Left cardiac atrium (tissue), 4 donors: Measurements from ENCODE around the gene B4GALT1. TPM values are rescaled to one million over a fixed set of nuclear protein-coding genes. Genes with fewer than 3 reads are reported as not detected.
A peak's percentile ranks its signal among the peaks of the same experiment; 100 is the strongest.

ENCODE experiments used
- ATAC-seq, 2 donors: fragments of 200-7000 bp; cut with Tn5 transposase; one replicate each; pipeline ENCODE4 v1.9.1; 2020; ENCODE audit warnings: mild to moderate bottlenecking in 2 of 2, moderate library complexity in 2 of 2
- DNase-seq: peaks from one replicate; pipeline ENCODE4 v3.0.0-alpha.2; 2020
- intact Hi-C, 2 donors: fragments of 100-400 bp; cut with DNase I; formaldehyde crosslinking; loops; one replicate each; pipeline versions ENCODE4 v1.14.1 to v1.15.1; 2022 to 2023
- long read RNA-seq: library from polyadenylated mRNA; unstranded; transcript quantifications from one replicate; pipeline ENCODE4 v2.0.0, GENCODE V29; 2021
- total RNA-seq, 2 donors: library from RNA; stranded (reverse); fragmentation: NEBNext Ultra II Directional; extraction: Animal tissue kit (Norgen Biotek cat#: 25700); gene quantifications; one replicate each; pipeline ENCODE4 v1.2.1, GENCODE V29; 2021
- donor health status: DM: no; HTN: yes; CAD: no.
- donor health status: DM: no; HTN: yes; CAD: no; lungs with severe emphysema.
- donor health status: DM: yes; HTN: yes; CAD: no.
- donor health status: Dilated cardiomyopathy.

Gene B4GALT1, protein sequence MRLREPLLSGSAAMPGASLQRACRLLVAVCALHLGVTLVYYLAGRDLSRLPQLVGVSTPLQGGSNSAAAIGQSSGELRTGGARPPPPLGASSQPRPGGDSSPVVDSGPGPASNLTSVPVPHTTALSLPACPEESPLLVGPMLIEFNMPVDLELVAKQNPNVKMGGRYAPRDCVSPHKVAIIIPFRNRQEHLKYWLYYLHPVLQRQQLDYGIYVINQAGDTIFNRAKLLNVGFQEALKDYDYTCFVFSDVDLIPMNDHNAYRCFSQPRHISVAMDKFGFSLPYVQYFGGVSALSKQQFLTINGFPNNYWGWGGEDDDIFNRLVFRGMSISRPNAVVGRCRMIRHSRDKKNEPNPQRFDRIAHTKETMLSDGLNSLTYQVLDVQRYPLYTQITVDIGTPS
- 100 to 1,000 TPM in 1 of 2 donors, 10 to 100 TPM in 1; 49.5 to 107 TPM for total RNA-seq
- long read RNA-seq, full-length matches to known transcripts: 6 of 31 reads
- long read RNA-seq, partial matches to known transcripts: 4 of 31 reads
- long read RNA-seq, other reads (novel, unspliced or antisense): 21 of 31 reads

GRCh38 chr9:33167084-33167971, at the start of gene B4GALT1:
B4GALT1 (minus strand) TSS chr9:33167336; CDS start chr9:33167169, 167 bp downstream.
- intact Hi-C loops: loop anchor here (5.0 to 10.0 kb wide), 3 partner anchors 55 to 85 kb away; no protein-coding TSS in a partner anchor
- peak; percentile 85 to 87 for ATAC-seq
- peak; percentile 97 for DNase-seq

GRCh38 chr9:33211695-33212393, 44.7 kb upstream of the B4GALT1 start:
- ATAC-seq (peak in 1 of 2 donors; percentile 56), DNase-seq (no peak)
- intact Hi-C loops: no loop called here

GRCh38 chr9:33210006-33210715, 43.0 kb upstream of the B4GALT1 start:
- peak in 1 of 2 donors; percentile 50 for ATAC-seq
- intact Hi-C loops: no loop called here
- no peak for DNase-seq

DNA sequence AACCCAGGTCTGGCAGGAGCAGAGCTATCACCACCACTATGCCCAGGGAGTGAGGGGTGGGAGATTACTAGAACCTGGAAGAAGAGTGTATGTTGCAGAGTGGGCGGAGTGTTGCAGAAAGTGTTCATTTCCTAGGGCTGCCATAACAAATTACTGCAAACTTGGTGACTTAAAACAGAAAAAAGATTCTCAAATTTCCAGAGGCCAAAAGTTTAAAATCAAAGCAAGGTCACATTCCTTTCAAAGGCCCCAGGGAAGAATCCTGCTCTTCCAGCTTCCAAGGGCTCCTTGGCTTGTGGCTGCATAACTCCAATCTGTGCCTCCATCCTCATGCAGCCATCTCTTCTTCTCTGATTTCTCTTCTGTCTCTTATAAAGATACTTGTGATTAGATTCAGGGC, 42.3 kb upstream of the B4GALT1 start:
- intact Hi-C loops: no loop called here
- DNase-seq (no peak), ATAC-seq (no peak)

- DNase-seq: peak; percentile 68
- intact Hi-C loops: no loop called here
- peak; percentile 66 to 86 for ATAC-seq
Observed at GRCh38 chr9:33202552-33203201, 35.5 kb upstream of the B4GALT1 start.

GRCh38 chr9:33202018-33202417, 34.9 kb upstream of the B4GALT1 start:
- intact Hi-C loops: no loop called here
- DNase-seq (no peak), ATAC-seq (no peak)

GRCh38 chr9:33198165-33198564, 31.0 kb upstream of the B4GALT1 start:
- peak; percentile 87 to 92 for ATAC-seq

DNA sequence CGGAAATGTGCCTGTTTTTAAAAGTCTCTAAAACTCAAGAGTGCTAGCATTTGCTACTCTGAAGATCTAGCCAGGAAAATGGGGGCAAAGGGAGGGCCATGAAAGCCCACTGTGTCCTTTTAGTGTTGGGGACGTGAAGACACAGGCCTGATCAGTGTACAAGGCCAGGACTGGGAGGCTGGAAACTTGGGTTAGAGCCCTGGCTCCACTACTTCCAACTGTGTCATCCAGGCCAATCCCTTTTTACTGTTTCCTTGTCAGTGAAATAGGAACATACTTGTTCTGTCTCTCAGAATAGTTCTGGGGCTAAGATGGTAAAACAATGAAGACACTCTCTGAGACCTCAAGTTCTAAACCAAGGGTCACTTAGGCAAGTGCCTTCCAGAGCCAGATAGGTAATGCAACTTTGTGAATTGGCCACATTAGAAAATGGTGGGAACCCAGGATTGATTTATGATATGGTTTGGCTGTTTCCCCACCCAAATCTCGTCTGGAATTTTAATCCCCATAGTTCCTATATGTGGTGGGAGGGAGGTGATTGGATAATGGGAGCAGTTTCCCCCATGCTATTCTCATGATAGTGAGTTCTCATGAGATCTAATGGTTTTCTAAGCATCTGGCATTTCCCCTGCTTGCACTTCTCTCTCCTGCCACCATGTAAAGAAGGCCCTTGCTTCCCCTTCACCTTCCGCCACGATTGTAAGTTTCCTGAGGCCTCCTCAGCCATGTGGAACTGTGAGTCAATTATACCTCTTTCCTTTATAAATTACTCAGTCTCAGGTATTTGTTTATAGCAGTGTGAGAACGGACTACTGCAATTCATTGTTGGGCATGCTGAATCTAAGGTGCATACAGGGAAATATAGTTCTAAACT, 30.4 kb upstream of the B4GALT1 start:
- peak; percentile 69 to 85 for ATAC-seq
- intact Hi-C loops: no loop called here
- DNase-seq: no peak

More at GRCh38 chr9:33198165-33198564, 31.0 kb upstream of the B4GALT1 start:
- intact Hi-C loops: no loop called here
- peak; percentile 65 for DNase-seq

- DNase-seq: no peak
Observed at GRCh38 chr9:33196736-33197135, 29.6 kb upstream of the B4GALT1 start.

GRCh38 chr9:33193818-33194217, 26.7 kb upstream of the B4GALT1 start:
- no peak for ATAC-seq
- intact Hi-C loops: no loop called here
- no peak for DNase-seq

More at GRCh38 chr9:33196736-33197135, 29.6 kb upstream of the B4GALT1 start:
- ATAC-seq: no peak
- intact Hi-C loops: no loop called here

GRCh38 chr9:33192493-33193255, 25.5 kb upstream of the B4GALT1 start:
- intact Hi-C loops: no loop called here
- no peak for ATAC-seq

GRCh38 chr9:33190021-33190705, 23.0 kb upstream of the B4GALT1 start:
- no peak for ATAC-seq
- no peak for DNase-seq
- intact Hi-C loops: no loop called here

More at GRCh38 chr9:33192493-33193255, 25.5 kb upstream of the B4GALT1 start:
- DNase-seq: no peak

DNA sequence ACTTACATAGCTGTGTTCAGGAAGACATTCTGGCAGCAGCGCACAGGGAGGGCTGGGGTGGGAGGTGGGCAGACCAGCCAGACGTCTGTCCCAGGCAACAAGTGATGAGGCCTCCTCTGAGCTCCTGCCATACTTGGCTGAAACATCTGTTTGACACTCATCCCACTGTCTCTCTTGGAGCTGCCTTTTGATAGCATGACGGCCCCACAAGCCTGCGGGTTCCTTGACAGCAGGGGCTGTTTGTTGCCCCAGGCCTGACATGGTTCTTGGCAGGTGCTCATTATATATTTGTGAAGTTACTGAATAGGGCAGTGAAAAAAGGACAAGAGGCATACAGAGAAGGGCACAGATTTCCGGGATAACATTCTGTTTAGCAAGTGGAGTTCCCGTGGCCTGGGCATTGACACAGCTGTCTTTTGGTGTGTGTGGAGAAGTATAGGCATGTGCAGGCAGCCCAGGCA, 22.2 kb upstream of the B4GALT1 start:
- no peak for DNase-seq
- intact Hi-C loops: no loop called here
- ATAC-seq: peak; percentile 30 to 58

GRCh38 chr9:33188711-33189110, 21.6 kb upstream of the B4GALT1 start:
- intact Hi-C loops: no loop called here
- ATAC-seq (no peak), DNase-seq (no peak)

DNA sequence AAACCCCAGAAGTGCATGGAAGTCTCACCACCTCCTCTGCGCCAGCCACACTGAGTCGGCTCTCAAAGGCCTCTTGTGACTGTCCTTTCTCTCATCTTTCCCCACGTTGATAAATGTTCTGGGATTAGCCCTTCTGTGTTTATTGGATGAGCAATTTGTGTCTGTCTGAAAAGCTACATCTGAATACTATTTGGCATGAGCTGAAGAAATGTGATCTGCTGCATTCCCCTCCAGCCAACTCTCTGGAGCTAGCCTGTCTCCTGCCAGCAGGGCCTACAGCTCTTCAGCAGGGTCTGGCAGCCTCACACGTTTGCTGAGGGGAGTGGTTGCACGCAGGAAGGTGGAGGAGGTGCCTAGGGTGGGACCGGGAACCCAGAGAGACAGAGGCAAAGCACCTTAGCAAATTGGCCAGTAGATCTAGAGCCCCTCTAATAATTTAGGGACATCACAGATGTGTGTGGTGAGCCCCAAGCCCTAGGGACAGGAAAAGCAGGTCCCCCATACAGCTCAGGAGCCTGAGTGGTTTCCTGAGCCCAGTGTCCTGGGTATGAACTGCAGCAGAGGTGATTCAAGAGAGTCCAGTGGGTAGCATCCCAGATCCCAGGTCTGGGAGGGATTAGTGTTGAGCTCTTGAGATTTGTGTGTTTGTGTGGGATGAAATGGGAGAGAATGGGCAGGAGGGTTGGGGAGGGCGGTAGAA, 20.5 kb upstream of the B4GALT1 start:
- intact Hi-C loops: no loop called here
- peak; percentile 67 for DNase-seq

More for the DNA sequence above, 20.5 kb upstream of the B4GALT1 start:
- peak; percentile 87 to 91 for ATAC-seq
